IMR-90 (cell line): ENCODE data around the gene ISOC2. TPM values are rescaled to one million over a fixed set of nuclear protein-coding genes. Genes with fewer than 3 reads are reported as not detected.

ENCODE experiments used
- ATAC-seq: fragments of 200-7000 bp; cut with Tn5 transposase; 2 replicates; pipeline ENCODE4 v1.9.1; 2020; ENCODE audit warnings: low read depth, mild to moderate bottlenecking, moderate library complexity
- BruUV-seq: library from RNA; stranded (reverse); fragments of 400-500 nt; replicated peaks from 2 replicates; lab custom pipeline; 2021; lab: Mats Ljungman, UMichigan
- CTCF ChIA-PET: fragments of 300-600 bp; formaldehyde crosslinking; extraction: SDS; loops from one replicate; lab custom pipeline; 2021; ENCODE audit warnings: antibody characterized with exemption; lab: Yijun Ruan, JAX
- POLR2A ChIA-PET: fragments of 300-600 bp; sonication (Branson Sonifier 250); formaldehyde crosslinking; loops from one replicate; lab custom pipeline; 2022; ENCODE audit warnings: antibody characterized with exemption; ENCODE audit not compliant: unreplicated experiment; lab: Charles Lee
- DNase-seq: peaks from one replicate; pipeline ENCODE4 v3.0.0; 2013
- H2AFZ ChIP-seq: replicated peaks from 2 replicates; pipeline ENCODE3; 2013; ENCODE audit warnings: low read length, mild to moderate bottlenecking; ENCODE audit not compliant: poor library complexity
- H2AK5ac ChIP-seq: 2 replicates; pipeline ENCODE4 v1.6.1; 2013; ENCODE audit warnings: low read depth, low read length, inconsistent platforms
- H2AK9ac ChIP-seq: replicated peaks from 2 replicates; pipeline ENCODE3; 2013; ENCODE audit warnings: mild to moderate bottlenecking, low read depth, low read length, moderate library complexity; ENCODE audit not compliant: poor library complexity
- H2BK120ac ChIP-seq: 2 replicates; pipeline ENCODE4 v1.6.1; 2013; ENCODE audit warnings: low read depth, low read length, inconsistent platforms
- H2BK15ac ChIP-seq: 3 replicates; pipeline ENCODE4 v1.6.1; 2013; ENCODE audit warnings: low read depth, low read length, inconsistent platforms
- H2BK20ac ChIP-seq: 2 replicates; pipeline ENCODE4 v1.6.1; 2013; ENCODE audit warnings: low read depth, mild to moderate bottlenecking, inconsistent platforms, low read length, moderate library complexity
- H2BK5ac ChIP-seq: 2 replicates; pipeline ENCODE4 v1.6.1; 2013; ENCODE audit warnings: mild to moderate bottlenecking, low read depth, low read length, inconsistent platforms; ENCODE audit not compliant: poor library complexity, severe bottlenecking
- H3K14ac ChIP-seq: replicated peaks from 2 replicates; pipeline ENCODE4 v1.6.1; 2013; ENCODE audit warnings: low read depth, low read length, inconsistent platforms
- H3K18ac ChIP-seq: 2 replicates; pipeline ENCODE4 v1.6.1; 2013; ENCODE audit warnings: low read depth, low read length, control low read depth
- H3K23ac ChIP-seq: 2 replicates; pipeline ENCODE4 v1.6.1; 2013; ENCODE audit warnings: low read depth, low read length, inconsistent platforms
- H3K27ac ChIP-seq: 2 replicates; pipeline ENCODE4 v1.5.1; 2013; ENCODE audit warnings: mild to moderate bottlenecking, control low read depth, low read length; ENCODE audit not compliant: insufficient read depth
- H3K27me3 ChIP-seq: 2 replicates; pipeline ENCODE4 v1.6.1; 2013; ENCODE audit warnings: low read length; ENCODE audit not compliant: control insufficient read depth, insufficient read depth
- H3K36me3 ChIP-seq: 2 replicates; pipeline ENCODE4 v1.6.1; 2013; ENCODE audit warnings: low read length, mixed read lengths; ENCODE audit not compliant: control insufficient read depth, insufficient read depth
- H3K4ac ChIP-seq: 2 replicates; pipeline ENCODE4 v1.6.1; 2013; ENCODE audit warnings: low read depth, low read length, inconsistent platforms
- H3K4me1 ChIP-seq: 2 replicates; pipeline ENCODE4 v1.6.1; 2013; ENCODE audit warnings: low read length, mixed read lengths; ENCODE audit not compliant: control insufficient read depth, insufficient read depth
- H3K4me2 ChIP-seq: 2 replicates; pipeline ENCODE4 v1.6.1; 2013; ENCODE audit warnings: low read depth, mild to moderate bottlenecking, control low read depth, low read length, moderate library complexity
- H3K4me3 ChIP-seq: 2 replicates; pipeline ENCODE4 v1.5.1; 2013; ENCODE audit warnings: low read depth, mild to moderate bottlenecking, control low read depth, low read length, moderate library complexity; ENCODE audit not compliant: insufficient read depth
- H3K56ac ChIP-seq: 2 replicates; pipeline ENCODE4 v1.6.1; 2013; ENCODE audit warnings: low read length, inconsistent platforms; ENCODE audit not compliant: insufficient read depth; ENCODE audit errors: extremely low read depth
- H3K79me1 ChIP-seq, 2 experiments: 2 replicates each; pipeline ENCODE4 v1.6.1; 2013; ENCODE audit warnings: low read length in 2 of 2, inconsistent platforms in 1 of 2, low read depth in 1 of 2
- H3K9ac ChIP-seq: 2 replicates; pipeline ENCODE4 v1.6.1; 2013; ENCODE audit warnings: low read depth, low read length, control low read depth
- H3K9me1 ChIP-seq: 2 replicates; pipeline ENCODE4 v1.6.1; 2013; ENCODE audit warnings: low read length, inconsistent platforms; ENCODE audit not compliant: insufficient read depth
- H3K9me3 ChIP-seq: 2 replicates; pipeline ENCODE4 v1.6.1; 2013; ENCODE audit warnings: low read length; ENCODE audit not compliant: control insufficient read depth, insufficient read depth
- H4K20me1 ChIP-seq: 2 replicates; pipeline ENCODE4 v1.6.1; 2013; ENCODE audit warnings: low read length, inconsistent platforms; ENCODE audit not compliant: insufficient read depth
- H4K5ac ChIP-seq: 2 replicates; pipeline ENCODE4 v1.6.1; 2013; ENCODE audit warnings: mild to moderate bottlenecking, low read depth, low read length, control low read depth
- H4K8ac ChIP-seq, 2 experiments: 2 replicates each; pipeline ENCODE4 v1.6.1; 2013; ENCODE audit warnings: low read depth in 2 of 2, low read length in 2 of 2, control low read depth in 1 of 2, inconsistent platforms in 1 of 2
- H4K91ac ChIP-seq: 2 replicates; pipeline ENCODE4 v1.6.1; 2013; ENCODE audit warnings: low read depth, low read length, inconsistent platforms; ENCODE audit not compliant: insufficient read depth
- BHLHE40 ChIP-seq: fragments of 150-350 bp; IDR thresholded peaks from 2 replicates; pipeline ENCODE4 v1.6.1; 2016; ENCODE audit warnings: mild to moderate bottlenecking, low read depth, low read length
- CTCF ChIP-seq: conservative IDR thresholded peaks from 2 replicates; pipeline ENCODE4 v1.5.1; 2012; ENCODE audit warnings: mild to moderate bottlenecking, low read depth, low read length, improper control_type of control experiment
- FOS ChIP-seq: fragments of 150-350 bp; IDR thresholded peaks from 2 replicates; pipeline ENCODE4 v1.6.1; 2016; ENCODE audit warnings: low read depth, low read length
- RCOR1 ChIP-seq: IDR thresholded peaks from 2 replicates; pipeline ENCODE4 v1.6.1; 2012; ENCODE audit warnings: mild to moderate bottlenecking, low read length, improper control_type of control experiment; ENCODE audit not compliant: insufficient replicate concordance
- RFX5 ChIP-seq: IDR thresholded peaks from 2 replicates; pipeline ENCODE4 v1.8.0; 2012; ENCODE audit warnings: low read depth, mild to moderate bottlenecking, low read length, moderate library complexity
- SMC3 ChIP-seq: fragments of 150-350 bp; IDR thresholded peaks from 2 replicates; pipeline ENCODE4 v1.6.1; 2016; ENCODE audit warnings: low read depth, mild to moderate bottlenecking, antibody characterized with exemption, low read length, moderate library complexity
- WGBS, 2 experiments: methylation state at CpG; one replicate each; pipeline versions ENCODE4 v1.1.5 to v1.1.7; 2013; ENCODE audit warnings: missing lambda C conversion rate in 2 of 2; ENCODE audit not compliant: insufficient read length in 1 of 2; ENCODE audit errors: extremely low coverage in 2 of 2; 5-methylcytosine and 5-hydroxymethylcytosine counted together
- dilution Hi-C: fragments of 300-500 bp; cut with HindIII; formaldehyde crosslinking; loops from one replicate; pipeline ENCODE4 v1.14.3; 2018; ENCODE audit warnings: low sequenced_read_pairs; ENCODE audit not compliant: unreplicated experiment
- in situ Hi-C: fragments of 300-500 bp; cut with MboI; formaldehyde crosslinking; loops from 3 replicates; pipeline ENCODE4 v1.14.3; 2019; ENCODE audit warnings: low sequenced_read_pairs, inconsistent platforms, mixed read lengths
- intact Hi-C: fragments of 100-400 bp; cut with micrococcal nuclease; formaldehyde crosslinking; loops from 2 replicates; pipeline ENCODE4 v1.10.0; 2022
- polyA plus RNA-seq, 3 experiments: library from polyadenylated mRNA; depleted of rRNA; stranded (reverse); fragments of >200 nt; gene quantifications; 2 replicates each; pipeline ENCODE4 v1.2.3, GENCODE V29; 2012; ENCODE audit warnings: low replicate concordance in 1 of 3
- total RNA-seq: library from RNA; depleted of rRNA; stranded (reverse); fragments of >200 nt; gene quantifications from 2 replicates; pipeline ENCODE4 v1.2.3, GENCODE V29; 2012

Gene ISOC2
- total and polyA plus RNA-seq, 2 of the 4 experiments (the other 2 are of a cell fraction) = 56.1 to 82.1 TPM

- peak; percentile 79 for DNase-seq
- POLR2A ChIA-PET = no interaction called here
- CTCF ChIA-PET = no interaction called here
Observed at GRCh38 chr19:55472463-55472862, 11.0 kb upstream of the ISOC2 start.

More at GRCh38 chr19:55472463-55472862, 11.0 kb upstream of the ISOC2 start:
- no peak overlapping the region for H3K27ac ChIP-seq
- 90% methylated on average over 6 of the region's 8 CpGs; no CpG with 5 or more reads in 1 of the 2 experiments for WGBS, 2 experiments
- H3K4me1 ChIP-seq = peaks cover 9% of the 10 kb centered on the region
- H2AFZ ChIP-seq = peak overlapping the region; percentile 79
- H2AK5ac ChIP-seq = no peak overlapping the region
- H3K56ac ChIP-seq = no peak overlapping the region
- dilution Hi-C loops = no loop called here
- peak overlapping the region; percentile 38 for H4K5ac ChIP-seq
- H3K27me3 ChIP-seq = no peaks in the 10 kb centered on the region
- H3K9ac ChIP-seq = no peak overlapping the region
- peak overlapping the region in 1 of 2 experiments; percentile 66; a peak in 3 of 4 replicates for H4K8ac ChIP-seq
- H3K36me3 ChIP-seq = no peaks in the 10 kb centered on the region
- H3K18ac ChIP-seq = no peak overlapping the region
- no peak overlapping the region for H2BK20ac ChIP-seq
- H4K91ac ChIP-seq = peak overlapping the region; percentile 41; the same call in 1 of the 2 replicates
- H2AK9ac ChIP-seq = peak overlapping the region; percentile 60
- in situ Hi-C loops = no loop called here
- H3K23ac ChIP-seq = no peak overlapping the region
- H2BK15ac ChIP-seq = no peak overlapping the region
- no peak overlapping the region for H3K4me2 ChIP-seq
- H2BK5ac ChIP-seq = no peak overlapping the region
- H2BK120ac ChIP-seq = peak overlapping the region; percentile 1; the same call in 1 of the 2 replicates
- H3K9me1 ChIP-seq = peaks cover 8% of the 10 kb centered on the region; the same call in 1 of the 2 replicates
- H3K9me3 ChIP-seq = no peaks in the 10 kb centered on the region
- BruUV-seq = no TSS peak
- no peak overlapping the region for H3K4me3 ChIP-seq
- H3K79me1 ChIP-seq = peaks cover 0 to 11% of the 10 kb centered on the region in 2 experiments; a peak in 2 of 4 replicates
- H3K14ac ChIP-seq = peak overlapping the region; percentile 50; the same call in 1 of the 2 replicates
- ATAC-seq = no peak
- intact Hi-C loops = no loop called here
- H3K4ac ChIP-seq = 0 out of 2 replicates have a peak overlapping the region, but pooled peaks have one; percentile 25
- no peaks in the 10 kb centered on the region for H4K20me1 ChIP-seq
- no peak for TF ChIP-seq RFX5
- 0 out of 2 replicates have a peak, but pooled peaks have one; percentile 25 for TF ChIP-seq BHLHE40
- TF ChIP-seq RCOR1 = no peak
- TF ChIP-seq SMC3 = no peak
- TF ChIP-seq FOS = no peak
- no peak for TF ChIP-seq CTCF
